CD4-positive, alpha-beta T cell treated with Interleukin-12 subunit alpha and Interleukin-12 subunit beta, for 1 hour (primary cell): ENCODE measurements around the gene BSN.
"Not testable (repeated sequence)": the region's sequence is repeated elsewhere in the genome, so short reads cannot be mapped to it uniquely, and the experiment has no call there.

Source experiments
- DNase-seq: peaks from one replicate; pipeline ENCODE4 v3.0.0-alpha.2; 2020

The BSN gene

DNA sequence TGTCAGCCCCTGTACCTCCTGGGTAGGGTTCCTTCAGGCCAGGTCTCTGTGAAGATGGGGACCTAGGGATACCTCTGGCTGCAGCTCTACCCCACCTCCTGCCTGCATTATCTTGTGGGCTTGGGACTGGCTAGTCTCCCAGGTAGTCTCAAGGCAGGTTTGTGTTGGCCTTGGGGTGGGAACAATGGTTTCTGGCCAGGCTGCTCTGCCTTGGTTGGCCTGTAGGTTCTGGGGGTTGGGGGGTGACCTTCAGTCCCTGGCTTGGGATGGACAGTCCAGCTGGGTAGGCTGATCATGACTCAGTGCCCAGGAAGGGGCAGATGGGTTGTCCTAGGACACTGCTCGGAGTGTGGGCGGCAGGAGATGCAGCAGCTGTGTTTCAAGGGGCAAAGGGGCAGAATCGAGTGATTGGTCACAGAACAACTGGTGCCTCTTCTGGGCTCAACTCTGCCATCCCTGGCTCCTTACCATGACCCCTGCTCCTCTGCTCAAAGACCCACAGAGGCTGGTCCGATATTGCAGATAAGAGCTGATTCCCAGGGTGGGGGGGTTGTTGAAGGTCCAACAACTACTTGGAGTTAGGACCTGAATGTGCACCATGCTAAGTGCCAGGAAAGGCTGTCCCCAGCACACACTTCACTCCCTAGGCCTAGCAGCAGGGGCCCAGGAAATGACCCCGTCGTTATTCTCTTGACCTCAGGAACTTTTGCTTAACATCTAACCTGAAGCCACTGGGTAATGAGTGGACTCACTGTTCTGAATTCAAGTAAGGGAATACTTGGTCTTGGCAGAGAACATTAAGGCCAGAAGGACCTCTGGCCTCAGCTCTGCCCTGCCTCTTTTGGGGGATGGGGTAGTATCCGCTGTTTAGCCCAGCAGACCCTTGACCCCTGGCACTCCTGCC lies 18.1 kb upstream of the BSN start:
- DNase-seq: no peak

DNA sequence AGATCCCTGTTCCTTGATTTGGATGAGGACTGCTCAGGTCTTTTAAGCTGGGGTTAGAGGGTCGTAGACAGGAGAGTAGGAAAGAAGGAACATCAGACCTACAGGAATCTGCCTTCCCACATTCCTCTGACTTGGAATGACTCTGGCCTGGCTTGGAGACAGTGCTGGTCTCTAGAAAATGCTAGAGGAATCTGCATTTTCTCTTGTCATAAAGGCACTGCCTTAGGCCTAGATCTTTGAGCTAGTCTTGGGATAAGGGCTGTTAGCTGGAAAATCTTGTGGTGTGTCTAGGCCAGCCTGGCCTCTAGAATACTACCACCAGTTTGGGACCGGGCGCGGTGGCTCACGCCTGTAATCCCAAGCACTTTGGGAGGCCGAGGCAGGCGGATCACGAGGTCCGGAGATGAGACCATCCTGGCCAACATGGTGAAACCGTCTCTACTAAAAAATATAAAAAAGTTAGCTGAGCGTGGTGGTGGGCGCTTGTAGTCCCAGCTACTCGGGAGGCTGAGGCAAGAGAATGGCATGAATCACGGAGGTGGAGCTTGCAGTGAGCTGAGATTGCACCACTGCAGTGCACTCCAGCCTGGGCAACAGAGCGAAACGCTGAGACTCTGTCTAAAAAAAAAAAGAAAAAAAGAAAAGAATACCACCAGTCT lies 17.3 kb upstream of the BSN start:
- DNase-seq: no peak

DNA sequence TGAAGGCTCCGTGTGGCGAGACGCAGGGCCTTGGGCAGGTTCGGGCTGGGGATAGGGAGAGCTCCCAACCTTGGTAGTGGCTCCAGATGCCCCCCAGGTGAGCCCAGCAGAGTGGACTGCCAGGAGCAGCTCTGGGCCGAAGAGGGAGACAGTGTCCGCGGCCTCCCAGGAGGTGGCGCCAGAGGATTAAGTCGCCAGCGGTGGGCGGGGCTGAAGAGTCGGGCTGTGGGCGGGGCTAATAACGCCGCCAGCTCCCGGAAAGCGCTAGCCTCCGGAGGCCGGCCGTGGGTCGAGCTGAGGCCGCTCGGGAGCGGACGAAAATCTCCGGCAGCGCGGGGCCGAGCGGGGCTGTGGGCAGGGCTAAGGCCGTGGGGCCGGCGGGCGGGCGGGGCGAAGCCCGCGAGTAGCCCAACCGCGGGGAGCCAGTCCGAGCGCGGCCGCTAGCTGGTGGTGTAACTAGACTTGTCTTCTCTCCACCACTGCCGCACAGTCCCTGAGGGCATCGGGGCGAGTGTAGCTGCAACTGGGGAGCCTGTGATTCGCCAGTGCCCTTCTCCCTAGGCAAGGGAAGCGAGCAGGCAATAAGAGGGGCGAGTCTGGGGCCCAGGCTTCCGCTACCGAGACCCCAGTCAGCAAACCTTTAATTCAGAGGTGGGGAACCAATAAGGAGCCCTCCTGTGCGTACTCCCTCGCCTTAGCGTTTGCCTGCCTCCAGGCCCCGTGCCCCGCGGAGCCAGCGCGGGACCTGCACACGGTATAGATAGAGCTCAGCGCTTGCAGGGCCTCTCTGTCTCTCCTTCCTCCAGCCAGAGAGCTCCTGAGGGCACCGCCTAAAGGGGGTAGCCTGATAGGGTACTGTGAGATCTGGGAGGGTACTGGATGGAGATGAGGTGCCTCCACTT lies 14.4 kb upstream of the BSN start:
- peak; percentile 91 for DNase-seq

DNA sequence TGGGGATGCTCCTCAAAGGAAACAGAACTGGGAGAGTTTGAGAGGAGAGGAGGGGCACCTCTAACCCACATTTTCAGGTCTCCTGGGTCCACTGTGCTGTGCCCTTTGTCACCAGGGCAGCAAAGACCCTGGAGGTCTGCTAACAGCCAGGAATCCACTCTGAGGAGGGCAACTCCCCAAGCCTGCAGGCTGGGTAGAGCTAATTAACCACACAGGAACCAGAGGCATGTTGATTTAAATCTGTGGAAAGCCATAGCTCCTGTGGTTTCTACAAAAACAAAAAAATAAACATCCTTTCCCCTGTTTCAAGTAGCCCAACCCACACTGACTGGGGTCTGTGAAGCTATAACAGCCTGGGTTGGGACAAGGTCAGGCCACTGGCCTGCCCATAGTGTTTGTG lies 2.2 kb upstream of the BSN start:
- no peak for DNase-seq

DNA sequence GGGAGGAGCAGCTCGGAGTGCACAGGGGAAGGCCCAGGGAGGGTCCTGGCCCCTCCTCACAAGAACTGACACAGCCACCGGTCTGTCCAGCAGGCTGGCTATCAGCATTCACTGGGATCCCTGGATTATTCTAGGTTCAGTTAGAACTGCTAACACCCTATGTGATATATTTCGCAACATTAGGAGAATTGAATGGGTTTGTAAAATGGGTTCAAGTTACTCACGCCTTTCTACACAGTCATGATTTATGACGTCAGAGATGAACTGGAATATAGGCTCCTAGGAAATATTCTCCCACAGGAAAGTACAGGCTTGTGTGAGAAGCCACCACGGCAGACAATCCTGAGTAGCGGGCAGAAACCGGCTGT lies 969 bp upstream of the BSN start:
- no peak for DNase-seq

DNA sequence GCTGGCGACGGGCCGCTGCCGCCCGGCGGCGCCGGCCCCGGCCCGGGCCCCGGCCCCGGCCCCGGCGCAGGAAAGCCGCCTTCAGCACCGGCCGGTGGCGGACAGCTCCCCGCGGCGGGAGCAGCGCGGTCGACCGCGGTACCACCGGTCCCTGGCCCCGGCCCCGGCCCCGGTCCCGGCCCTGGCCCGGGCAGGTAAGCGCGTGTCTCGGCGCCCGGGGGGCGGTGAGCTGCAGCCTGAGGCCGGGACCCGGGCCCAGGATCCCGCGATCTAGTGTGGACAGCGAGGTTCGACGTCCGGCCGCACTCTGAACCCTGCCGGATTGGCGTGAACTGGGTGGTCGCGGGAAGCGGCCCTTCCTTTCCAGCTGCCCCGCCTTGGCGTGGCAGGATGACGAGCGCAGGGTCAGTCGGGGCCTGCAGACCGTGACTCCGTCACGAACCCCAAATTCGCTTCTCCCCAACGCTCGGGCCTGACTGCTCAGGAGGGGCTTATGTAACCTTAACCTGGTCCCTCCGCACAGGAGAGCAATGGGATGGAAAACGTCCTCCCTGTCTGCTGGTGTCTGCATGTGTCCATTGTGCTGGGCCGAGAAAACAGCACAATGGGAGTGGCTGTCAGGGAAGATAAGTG lies 472 bp downstream of the BSN start:
- DNase-seq: no peak

DNA sequence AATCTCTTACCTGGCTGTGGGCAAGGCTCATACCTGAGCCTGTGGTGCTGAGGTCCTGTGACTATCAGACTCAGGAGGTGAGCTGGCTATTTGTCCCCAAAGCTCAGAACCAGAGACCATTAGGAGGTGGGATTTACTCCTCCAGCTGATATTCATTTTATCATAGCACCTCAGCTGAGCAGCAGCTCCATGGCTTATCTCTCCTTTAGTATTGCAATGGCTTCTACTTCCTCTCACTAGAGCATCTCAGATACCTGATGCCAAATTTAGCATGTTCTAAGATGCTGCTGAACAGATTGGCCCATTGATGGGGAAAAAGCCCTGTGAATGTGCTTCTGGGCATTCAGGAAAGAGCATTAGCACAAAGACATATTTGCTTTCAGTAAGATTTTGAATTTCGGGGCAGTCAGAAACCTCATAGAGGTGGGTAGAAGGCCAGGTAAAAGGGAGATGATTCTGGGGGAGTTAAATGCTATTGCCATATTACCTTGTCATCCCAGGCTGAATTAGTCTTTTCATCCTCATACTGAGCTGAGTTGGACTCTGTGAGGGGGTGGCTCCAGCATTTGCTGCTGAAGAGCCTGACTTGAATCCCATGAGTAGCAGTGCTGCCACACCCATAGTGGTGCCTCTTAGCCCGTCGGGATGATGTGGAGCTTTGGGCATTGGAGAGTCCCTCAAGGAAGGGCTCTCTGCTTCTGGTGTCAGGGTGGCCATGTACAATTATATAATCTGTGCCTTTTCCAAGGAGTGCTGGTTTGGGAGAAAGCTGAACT lies 2.4 kb downstream of the BSN start:
- DNase-seq: no peak

DNA sequence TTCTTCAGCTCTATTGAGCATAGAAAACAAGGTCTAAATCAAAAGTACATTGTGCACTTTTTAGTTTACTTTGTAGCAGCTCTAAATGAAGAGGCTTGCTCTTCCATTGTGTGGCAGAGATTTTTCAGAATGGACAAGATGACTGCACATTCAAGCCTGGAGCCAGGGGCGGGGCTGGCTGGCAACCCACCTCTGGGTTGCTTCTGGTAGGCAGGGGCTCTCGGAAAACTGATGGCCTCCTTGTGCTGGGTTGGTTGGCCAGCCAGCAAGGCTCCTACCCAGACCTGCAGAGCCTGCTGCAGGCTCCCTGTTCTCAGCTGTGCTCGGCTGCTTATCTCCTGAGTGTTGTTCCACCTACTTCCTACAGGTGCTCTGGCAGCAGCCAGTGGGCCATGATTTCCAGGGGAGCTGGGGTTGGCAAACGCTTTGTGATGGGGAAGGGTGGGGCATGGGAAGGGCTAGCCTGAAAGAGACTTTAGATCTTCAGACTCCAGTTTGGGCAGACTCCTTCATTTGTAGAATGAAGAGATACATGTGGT lies 8.8 kb downstream of the BSN start:
- no peak for DNase-seq

DNA sequence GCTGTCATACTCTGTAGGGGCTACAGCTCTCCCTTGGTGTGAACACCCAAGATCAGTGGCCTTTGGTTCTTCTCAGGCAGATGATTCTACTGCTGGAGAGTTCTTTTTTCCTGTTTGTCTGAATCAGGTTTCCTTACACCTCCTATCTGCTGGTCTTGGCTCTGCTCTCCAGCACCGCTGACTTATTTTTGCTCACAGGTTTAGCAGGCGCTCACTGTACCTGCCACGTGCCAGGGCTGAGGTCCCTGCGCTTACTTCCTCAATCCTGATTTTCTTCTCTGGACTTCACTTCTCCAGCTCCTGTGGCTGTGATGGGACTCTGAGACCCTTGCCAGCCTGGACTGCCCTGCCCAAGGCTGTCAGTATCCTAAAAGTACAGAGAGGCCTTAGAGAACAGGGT lies 9.5 kb downstream of the BSN start:
- no peak for DNase-seq

DNA sequence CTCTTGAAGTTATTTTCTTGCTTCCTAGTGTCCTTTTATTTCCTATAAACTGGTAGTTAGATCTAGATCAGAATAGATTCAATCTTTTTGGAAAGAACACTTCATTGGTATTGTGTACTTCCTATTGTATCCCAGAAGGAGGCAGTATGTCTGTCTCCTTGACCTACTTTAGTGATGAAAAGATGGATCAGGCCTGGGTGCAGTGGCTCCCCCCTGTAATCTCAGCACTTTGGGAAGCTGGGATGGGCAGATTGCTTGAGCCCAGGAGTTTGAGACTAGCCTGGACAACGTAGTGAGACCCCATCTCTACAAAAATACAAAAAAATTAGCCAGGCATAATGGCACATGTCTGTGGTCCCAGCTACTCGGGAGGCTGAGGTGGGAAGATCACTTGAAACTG lies 12.0 kb downstream of the BSN start:
- DNase-seq: no peak

DNA sequence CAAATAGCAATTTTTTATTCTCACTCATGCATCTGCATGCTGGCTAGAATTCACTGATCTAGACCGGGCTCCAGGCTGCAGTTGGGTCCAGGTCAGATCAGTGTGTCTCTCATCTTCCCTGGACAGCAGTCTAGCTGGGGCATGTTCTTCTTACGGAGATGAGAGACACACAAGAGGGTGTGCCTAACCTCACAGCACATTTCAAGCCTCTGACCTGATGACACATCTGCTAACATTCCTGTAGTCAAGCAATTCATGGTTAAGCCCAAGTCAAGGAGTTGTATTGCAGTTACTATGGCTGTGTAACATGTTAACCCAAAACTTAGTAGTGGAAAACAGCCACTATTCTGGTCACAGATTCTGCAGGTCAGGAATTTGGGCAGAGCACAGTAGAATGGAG lies 13.1 kb downstream of the BSN start:
- DNase-seq: no peak

DNA sequence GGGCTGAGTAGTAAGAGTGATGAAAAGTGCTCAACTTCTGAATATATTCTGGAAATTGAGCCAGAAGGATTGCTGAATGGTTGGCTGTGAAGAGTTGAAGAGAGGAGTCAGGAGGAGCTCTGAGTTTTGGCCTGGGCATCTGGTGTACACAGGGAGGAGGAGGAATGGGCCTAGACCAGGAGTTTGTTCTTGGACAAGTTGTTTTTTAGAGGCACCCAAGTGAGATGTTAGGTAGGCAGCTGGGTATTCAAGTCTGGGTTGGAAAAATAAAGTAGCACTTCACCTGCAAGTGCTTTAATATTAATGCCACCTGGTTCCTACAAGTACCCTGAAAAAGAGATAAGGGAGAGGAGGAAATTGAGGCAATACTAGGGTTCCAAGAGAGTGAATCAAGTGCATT lies 14.7 kb downstream of the BSN start:
- DNase-seq: no peak

DNA sequence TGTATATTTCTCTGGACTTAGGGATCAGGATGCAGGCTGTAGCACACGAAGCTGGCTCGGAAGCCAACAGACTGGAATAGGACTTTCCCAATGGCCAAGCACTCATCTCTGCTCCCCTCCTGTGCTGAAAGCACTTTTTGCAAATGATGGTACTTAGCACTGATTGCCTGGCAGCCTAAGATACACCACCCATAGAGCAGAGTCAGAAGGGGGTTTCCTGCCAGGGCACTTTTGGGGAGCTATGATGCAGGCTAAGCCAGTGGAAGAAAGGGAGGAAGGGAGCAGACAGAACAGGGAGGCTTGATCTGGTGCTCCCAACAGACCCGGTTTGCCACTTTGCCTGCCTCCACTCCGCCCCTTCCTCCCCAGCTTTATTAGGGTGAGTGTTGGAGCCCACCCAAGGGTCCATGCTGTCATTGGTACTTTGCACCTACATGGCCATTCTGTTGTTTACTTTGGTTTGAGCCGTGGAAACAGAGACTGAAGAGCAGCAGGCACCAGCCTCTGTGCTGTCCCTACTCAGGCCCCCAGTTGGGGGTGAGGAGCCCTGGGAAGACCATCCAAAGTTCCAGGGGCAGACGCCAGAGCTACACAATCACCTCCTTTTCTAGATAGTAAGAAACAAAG lies 15.9 kb downstream of the BSN start:
- no peak for DNase-seq

DNA sequence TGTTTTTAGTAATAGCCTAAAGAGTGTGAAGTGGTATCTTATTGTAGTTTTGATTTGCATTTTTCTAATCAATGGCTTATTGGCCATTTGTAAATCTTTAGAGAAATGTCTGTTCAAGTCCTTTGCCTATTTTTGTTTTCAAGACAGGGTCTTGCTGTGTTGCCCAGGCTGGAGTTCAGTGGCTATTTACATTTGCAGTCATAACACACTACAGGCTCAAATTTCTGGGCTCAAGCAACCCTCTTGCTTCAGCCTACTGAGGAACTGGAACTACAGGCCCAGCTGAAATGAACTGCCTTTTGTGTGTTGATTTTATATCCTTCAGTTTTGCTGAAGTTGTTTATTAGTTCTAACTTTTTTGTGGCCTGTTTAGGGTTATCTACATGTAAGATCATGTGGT lies 27.9 kb downstream of the BSN start:
- DNase-seq: no peak

DNA sequence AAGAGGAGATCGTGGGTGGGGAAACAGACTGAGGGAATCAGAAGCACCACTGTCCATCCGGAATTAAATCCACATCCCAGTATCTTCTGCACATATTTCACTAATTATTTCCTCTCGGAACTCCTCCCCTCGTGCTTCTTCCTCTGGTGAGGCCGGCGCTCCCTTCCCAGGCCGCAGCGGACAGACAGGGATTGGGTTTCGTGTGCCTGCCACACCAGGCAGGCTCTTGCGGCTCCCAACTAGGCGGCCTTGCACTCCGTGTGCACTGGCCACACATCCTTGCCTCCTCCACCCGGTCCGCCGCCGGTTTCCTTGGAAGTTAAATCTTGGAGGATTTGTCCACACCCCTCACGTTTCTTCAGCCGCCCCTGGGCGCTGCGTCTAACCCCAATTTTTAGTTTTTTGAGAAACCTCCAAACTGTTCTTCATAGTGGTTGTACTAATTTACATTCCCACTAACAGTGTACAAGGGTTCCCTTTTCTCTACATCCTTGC lies 31.0 kb downstream of the BSN start:
- DNase-seq: not testable (repeated sequence)

DNA sequence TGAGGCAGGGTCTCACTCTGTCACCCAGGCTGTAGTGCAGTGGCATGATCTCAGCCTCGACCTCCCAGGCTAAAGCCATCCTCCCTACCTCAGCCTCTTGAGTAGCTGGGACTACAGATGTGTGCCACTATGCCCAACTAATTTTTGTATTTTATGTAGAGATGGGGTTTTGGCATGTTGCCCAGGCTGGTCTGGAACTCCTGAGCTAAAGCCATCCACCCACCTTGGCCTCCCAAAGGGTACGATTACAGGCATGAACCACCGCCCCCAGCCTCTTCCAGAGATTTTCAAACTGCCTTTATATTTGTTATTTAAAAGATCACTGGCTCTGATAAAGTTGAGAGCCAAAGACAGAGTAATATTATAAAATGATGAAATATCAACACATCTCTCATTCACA lies 37.3 kb downstream of the BSN start:
- DNase-seq: no peak

DNA sequence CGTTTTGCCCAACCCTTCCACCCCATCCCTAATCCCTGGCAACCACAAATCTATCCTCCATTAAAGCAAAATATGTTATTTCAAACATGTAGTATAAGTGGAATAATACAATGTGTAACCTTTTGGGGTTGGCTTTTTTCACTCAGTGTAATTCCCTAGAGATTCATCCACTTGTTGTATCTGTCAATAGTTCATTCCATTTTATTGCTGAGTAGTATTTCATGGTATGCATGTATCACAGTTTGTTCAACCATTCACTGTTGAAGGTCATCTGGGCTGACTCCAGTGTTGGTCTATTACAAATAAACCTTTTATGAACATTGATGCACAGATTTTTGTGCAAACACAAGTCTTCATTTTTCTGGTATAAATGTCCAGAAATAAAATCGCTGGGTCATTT lies 38.8 kb downstream of the BSN start:
- no peak for DNase-seq

DNA sequence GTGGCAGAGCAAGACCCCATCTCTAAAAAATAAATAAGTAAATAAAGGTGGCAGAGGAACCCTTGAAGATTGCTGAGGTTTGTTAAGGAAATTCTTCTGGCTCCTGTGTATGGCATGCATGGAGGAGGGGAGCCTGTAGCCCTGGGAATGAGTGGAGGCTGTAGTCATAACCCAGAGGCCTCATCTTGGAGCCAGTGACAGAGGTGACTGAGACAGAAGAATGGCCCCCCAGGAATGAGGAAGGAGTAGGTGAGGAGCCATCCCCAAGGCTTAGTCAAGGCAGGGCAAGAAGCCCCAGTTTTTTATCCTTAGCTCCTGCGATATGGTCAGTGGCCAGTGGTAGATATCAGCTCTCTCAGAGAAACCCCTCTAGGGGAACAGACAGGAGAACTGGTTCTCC lies 46.5 kb downstream of the BSN start:
- DNase-seq: no peak

DNA sequence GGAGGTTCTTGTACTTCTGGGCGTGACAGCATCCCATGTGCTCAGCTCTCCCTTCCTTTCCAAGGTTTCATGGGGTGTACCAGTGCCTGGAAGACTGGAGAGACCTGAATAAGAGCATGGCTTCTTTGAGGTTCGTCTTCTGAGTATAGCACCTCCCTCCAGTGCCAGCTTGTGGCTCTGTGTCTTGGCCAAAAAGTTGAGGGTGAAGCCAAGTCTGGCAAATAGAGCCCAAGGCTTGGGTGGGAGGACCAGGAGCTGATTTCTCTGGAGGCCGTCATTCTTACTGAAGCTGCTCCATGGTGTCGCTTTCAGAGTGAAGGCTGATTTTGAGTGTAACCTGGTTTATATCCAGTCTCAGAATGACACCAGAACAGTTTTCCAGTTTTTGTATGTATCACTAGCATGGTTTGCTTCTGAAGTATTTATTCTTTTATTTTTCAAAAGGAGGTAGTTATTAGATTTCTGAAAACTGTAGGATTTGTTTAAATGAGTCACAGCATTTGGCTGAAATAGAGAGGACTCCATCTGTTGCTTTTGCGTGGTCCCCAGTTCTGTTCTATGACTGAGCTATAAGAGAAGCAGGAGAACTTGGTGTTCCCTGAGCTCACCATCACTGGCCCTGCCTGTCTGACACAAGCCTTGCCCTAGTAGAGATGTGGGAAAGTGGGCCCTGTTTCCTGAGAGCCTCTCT lies 47.2 kb downstream of the BSN start:
- no peak for DNase-seq

DNA sequence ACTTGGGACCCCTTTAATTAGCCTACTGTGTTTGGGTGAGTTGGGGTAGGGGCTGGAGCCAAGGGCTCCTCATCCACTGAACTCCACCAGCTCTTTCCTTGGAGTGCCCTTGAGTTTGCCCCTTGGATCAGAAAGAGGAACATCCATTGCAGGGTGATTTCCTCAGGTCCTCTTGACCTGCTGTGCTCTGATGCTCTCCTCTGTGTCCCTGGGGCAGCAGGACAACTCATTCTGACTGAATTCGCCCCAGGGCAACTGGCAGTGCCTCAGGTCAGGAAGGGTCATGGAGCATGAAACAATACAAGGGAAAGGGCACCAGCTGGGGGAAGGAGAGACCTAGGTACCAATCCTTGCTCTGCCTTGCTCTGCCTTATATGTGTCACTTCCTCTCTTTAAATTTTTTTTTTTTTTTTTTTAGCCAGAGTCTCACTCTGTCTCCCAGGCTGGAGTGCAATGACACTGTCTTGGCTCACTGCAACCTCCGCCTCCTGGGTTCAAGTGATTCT lies 47.8 kb downstream of the BSN start:
- no peak for DNase-seq
